ENCODE data around the gene EBF3. TPM values are rescaled to one million over a fixed set of nuclear protein-coding genes. Genes with fewer than 3 reads are reported as not detected.

Gene EBF3
- polyA plus RNA-seq, 3 donors = 1.6 to 2.4 (median 2.2) TPM

GRCh38 chr10:129884398-129885078 lies 79.5 kb downstream of the EBF3 start:
- DNase-seq (ENCODE audit: extremely low read depth in 1 of 11, low read depth in 9 of 11, low spot score in 4 of 11) = no peak

- no peak for DNase-seq (ENCODE audit: extremely low read depth in 1 of 11, low read depth in 9 of 11, low spot score in 4 of 11)
These were observed 80.3 kb downstream of the EBF3 start for GRCh38 chr10:129883626-129884397.

- no peak for DNase-seq (ENCODE audit: extremely low read depth in 1 of 11, low read depth in 9 of 11, low spot score in 4 of 11)
These were observed 81.0 kb downstream of the EBF3 start for GRCh38 chr10:129883029-129883428.

- DNase-seq (ENCODE audit: extremely low read depth in 1 of 11, low read depth in 9 of 11, low spot score in 4 of 11) = no peak
These were observed 81.6 kb downstream of the EBF3 start for GRCh38 chr10:129882291-129883010.

- DNase-seq (ENCODE audit: extremely low read depth in 1 of 11, low read depth in 9 of 11, low spot score in 4 of 11) = no peak
These were observed 82.4 kb downstream of the EBF3 start for GRCh38 chr10:129881641-129882040.

- DNase-seq (ENCODE audit: extremely low read depth in 1 of 11, low read depth in 9 of 11, low spot score in 4 of 11) = no peak
These were observed 83.7 kb downstream of the EBF3 start for GRCh38 chr10:129880191-129880870.

- DNase-seq (ENCODE audit: extremely low read depth in 1 of 11, low read depth in 9 of 11, low spot score in 4 of 11) = no peak
These were observed 84.4 kb downstream of the EBF3 start for GRCh38 chr10:129879655-129880054.

GRCh38 chr10:129878835-129879234 lies 85.2 kb downstream of the EBF3 start:
- DNase-seq (ENCODE audit: extremely low read depth in 1 of 11, low read depth in 9 of 11, low spot score in 4 of 11) = no peak

GRCh38 chr10:129877773-129878371 lies 86.2 kb downstream of the EBF3 start:
- no peak for DNase-seq (ENCODE audit: extremely low read depth in 1 of 11, low read depth in 9 of 11, low spot score in 4 of 11)

GRCh38 chr10:129876838-129877237 lies 87.2 kb downstream of the EBF3 start:
- DNase-seq (ENCODE audit: extremely low read depth in 1 of 11, low read depth in 9 of 11, low spot score in 4 of 11) = no peak

GRCh38 chr10:129875993-129876726 lies 87.9 kb downstream of the EBF3 start:
- DNase-seq (ENCODE audit: extremely low read depth in 1 of 11, low read depth in 9 of 11, low spot score in 4 of 11) = no peak

- DNase-seq (ENCODE audit: extremely low read depth in 1 of 11, low read depth in 9 of 11, low spot score in 4 of 11) = no peak
These were observed 90.7 kb downstream of the EBF3 start for GRCh38 chr10:129873351-129873750.

- no peak for DNase-seq (ENCODE audit: extremely low read depth in 1 of 11, low read depth in 9 of 11, low spot score in 4 of 11)
These were observed 92.1 kb downstream of the EBF3 start for GRCh38 chr10:129871966-129872365.

GRCh38 chr10:129870961-129871621 lies 93.0 kb downstream of the EBF3 start:
- DNase-seq (ENCODE audit: extremely low read depth in 1 of 11, low read depth in 9 of 11, low spot score in 4 of 11) = no peak

- DNase-seq (ENCODE audit: extremely low read depth in 1 of 11, low read depth in 9 of 11, low spot score in 4 of 11) = no peak
These were observed 93.7 kb downstream of the EBF3 start for GRCh38 chr10:129870474-129870757.

GRCh38 chr10:129869596-129870473 lies 94.2 kb downstream of the EBF3 start:
- DNase-seq (ENCODE audit: extremely low read depth in 1 of 11, low read depth in 9 of 11, low spot score in 4 of 11) = no peak

- DNase-seq (ENCODE audit: extremely low read depth in 1 of 11, low read depth in 9 of 11, low spot score in 4 of 11) = no peak
These were observed 95.5 kb downstream of the EBF3 start for GRCh38 chr10:129868449-129869035.
